Measurements from ENCODE around the gene SETX. TPM values are rescaled to one million over a fixed set of nuclear protein-coding genes. Genes with fewer than 3 reads are reported as not detected.

The SETX gene
- total and polyA plus RNA-seq, 2 of the 13 experiments (the other 11 are each of a cell fraction or from before 2014, with no cell fraction given), result 13.2 to 39.0 TPM

DNA sequence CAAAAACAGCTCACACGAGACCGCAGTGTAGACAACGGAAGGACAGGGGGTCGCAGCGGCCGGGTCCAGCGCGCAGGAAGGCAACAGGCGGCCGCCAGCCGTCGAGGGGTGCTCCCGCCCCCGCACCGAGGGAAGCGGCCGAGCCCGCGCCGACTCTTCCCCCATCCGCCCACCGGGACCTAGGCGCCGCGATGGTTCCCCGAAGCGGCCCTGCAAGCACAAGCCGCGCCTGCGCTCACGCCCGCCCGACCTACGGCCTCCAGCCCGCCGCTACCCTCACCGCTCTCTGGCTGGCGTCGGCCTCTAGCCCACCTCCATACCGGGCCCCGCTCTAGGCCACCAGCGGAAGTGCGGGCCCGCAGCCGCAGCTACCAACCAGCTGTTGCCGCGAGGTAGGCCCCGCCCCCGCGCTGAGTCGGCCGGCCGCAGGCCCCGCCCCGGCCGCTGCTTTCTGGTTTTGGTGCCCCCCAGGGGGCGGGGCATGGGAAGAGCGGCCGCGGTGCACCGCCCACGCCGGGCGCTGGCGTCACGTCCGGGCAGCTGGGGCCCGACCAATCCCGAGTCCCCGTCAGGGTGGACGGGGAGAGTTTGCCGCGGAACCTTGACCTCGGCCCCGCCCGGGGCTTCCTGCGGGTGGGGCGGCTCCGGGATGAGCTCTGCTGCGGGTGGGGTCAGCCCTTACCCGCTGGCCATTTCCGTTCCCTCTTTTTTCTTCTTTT is at the start of gene SETX (continued):
- TF ChIP-seq, protein P1, sequence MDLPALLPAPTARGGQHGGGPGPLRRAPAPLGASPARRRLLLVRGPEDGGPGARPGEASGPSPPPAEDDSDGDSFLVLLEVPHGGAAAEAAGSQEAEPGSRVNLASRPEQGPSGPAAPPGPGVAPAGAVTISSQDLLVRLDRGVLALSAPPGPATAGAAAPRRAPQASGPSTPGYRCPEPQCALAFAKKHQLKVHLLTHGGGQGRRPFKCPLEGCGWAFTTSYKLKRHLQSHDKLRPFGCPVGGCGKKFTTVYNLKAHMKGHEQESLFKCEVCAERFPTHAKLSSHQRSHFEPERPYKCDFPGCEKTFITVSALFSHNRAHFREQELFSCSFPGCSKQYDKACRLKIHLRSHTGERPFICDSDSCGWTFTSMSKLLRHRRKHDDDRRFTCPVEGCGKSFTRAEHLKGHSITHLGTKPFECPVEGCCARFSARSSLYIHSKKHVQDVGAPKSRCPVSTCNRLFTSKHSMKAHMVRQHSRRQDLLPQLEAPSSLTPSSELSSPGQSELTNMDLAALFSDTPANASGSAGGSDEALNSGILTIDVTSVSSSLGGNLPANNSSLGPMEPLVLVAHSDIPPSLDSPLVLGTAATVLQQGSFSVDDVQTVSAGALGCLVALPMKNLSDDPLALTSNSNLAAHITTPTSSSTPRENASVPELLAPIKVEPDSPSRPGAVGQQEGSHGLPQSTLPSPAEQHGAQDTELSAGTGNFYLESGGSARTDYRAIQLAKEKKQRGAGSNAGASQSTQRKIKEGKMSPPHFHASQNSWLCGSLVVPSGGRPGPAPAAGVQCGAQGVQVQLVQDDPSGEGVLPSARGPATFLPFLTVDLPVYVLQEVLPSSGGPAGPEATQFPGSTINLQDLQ (CRISPR knock-in tag; IDR thresholded peaks at IDR 0.05), result peak; percentile 44; the same call in 1 of the 2 replicates
- TF ChIP-seq ZNF552 (CRISPR knock-in tag; IDR thresholded peaks at IDR 0.05; ENCODE audit: borderline replicate concordance) (no peak), ZNF253 (CRISPR knock-in tag; IDR thresholded peaks at IDR 0.05; ENCODE audit: borderline replicate concordance) (no peak), HNRNPL (IDR thresholded peaks at IDR 0.05; ENCODE audit: low read depth, low read length) (no peak), SIN3B (IDR thresholded peaks at IDR 0.05; ENCODE audit: low read length) (no peak), CBX5 (CRISPR knock-in tag; IDR thresholded peaks at IDR 0.05; ENCODE audit: borderline replicate concordance) (0 out of 2 replicates have a peak, but pooled peaks have one; percentile 10), PHF8 (CRISPR knock-in tag; IDR thresholded peaks at IDR 0.05) (peak; percentile 96), ZNF121 (CRISPR knock-in tag; IDR thresholded peaks at IDR 0.05) (no peak), SRSF1 (optimal IDR thresholded peaks at IDR 0.05; ENCODE audit: low read depth, low read length) (peak; percentile 71), ZNF619 (CRISPR knock-in tag; IDR thresholded peaks at IDR 0.05) (no peak), MIER2 (CRISPR knock-in tag; IDR thresholded peaks at IDR 0.05) (no peak), ZNF225 (CRISPR knock-in tag; IDR thresholded peaks at IDR 0.05) (no peak; the same call in 1 of the 2 replicates), EZH2 (conservative IDR thresholded peaks at IDR 0.05; ENCODE audit: low read depth, low read length) (no peak), ZNF687 (CRISPR knock-in tag; IDR thresholded peaks at IDR 0.05) (peak; percentile 84), ZNF296 (CRISPR knock-in tag; conservative IDR thresholded peaks at IDR 0.05) (no peak), REL (CRISPR knock-in tag; conservative IDR thresholded peaks at IDR 0.05) (0 out of 2 replicates have a peak, but pooled peaks have one; percentile 25)
- TF ChIP-seq, protein P2, sequence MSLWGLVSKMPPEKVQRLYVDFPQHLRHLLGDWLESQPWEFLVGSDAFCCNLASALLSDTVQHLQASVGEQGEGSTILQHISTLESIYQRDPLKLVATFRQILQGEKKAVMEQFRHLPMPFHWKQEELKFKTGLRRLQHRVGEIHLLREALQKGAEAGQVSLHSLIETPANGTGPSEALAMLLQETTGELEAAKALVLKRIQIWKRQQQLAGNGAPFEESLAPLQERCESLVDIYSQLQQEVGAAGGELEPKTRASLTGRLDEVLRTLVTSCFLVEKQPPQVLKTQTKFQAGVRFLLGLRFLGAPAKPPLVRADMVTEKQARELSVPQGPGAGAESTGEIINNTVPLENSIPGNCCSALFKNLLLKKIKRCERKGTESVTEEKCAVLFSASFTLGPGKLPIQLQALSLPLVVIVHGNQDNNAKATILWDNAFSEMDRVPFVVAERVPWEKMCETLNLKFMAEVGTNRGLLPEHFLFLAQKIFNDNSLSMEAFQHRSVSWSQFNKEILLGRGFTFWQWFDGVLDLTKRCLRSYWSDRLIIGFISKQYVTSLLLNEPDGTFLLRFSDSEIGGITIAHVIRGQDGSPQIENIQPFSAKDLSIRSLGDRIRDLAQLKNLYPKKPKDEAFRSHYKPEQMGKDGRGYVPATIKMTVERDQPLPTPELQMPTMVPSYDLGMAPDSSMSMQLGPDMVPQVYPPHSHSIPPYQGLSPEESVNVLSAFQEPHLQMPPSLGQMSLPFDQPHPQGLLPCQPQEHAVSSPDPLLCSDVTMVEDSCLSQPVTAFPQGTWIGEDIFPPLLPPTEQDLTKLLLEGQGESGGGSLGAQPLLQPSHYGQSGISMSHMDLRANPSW (CRISPR knock-in tag; IDR thresholded peaks at IDR 0.05; ENCODE audit: borderline replicate concordance), result no peak
- TF ChIP-seq, protein P3, sequence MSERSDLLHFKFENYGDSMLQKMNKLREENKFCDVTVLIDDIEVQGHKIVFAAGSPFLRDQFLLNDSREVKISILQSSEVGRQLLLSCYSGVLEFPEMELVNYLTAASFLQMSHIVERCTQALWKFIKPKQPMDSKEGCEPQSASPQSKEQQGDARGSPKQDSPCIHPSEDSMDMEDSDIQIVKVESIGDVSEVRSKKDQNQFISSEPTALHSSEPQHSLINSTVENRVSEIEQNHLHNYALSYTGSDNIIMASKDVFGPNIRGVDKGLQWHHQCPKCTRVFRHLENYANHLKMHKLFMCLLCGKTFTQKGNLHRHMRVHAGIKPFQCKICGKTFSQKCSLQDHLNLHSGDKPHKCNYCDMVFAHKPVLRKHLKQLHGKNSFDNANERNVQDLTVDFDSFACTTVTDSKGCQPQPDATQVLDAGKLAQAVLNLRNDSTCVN (CRISPR knock-in tag; IDR thresholded peaks at IDR 0.05; ENCODE audit: borderline replicate concordance), result no peak; the same call in 1 of the 2 replicates
